ENCODE data around the gene AP1S1.

GRCh38 chr7:101134399-101134980 lies 19.8 kb upstream of the AP1S1 start:
- no peak for TF ChIP-seq CTCF (conservative IDR thresholded peaks at IDR 0.05; ENCODE audit: low read depth, low read length)
- TF ChIP-seq EZH2 (IDR thresholded peaks at IDR 0.05; ENCODE audit: borderline replicate concordance, low read depth, low read length, poor library complexity, severe bottlenecking), result no peak
